ENCODE results near the gene NUP98.
"Not testable (repeated sequence)": the region's sequence is repeated elsewhere in the genome, so short reads cannot be mapped to it uniquely, and the experiment has no call there.

Gene NUP98

GRCh38 chr11:3781423-3781822 lies 15.9 kb downstream of the NUP98 start:
- no peak overlapping the region for H3K27ac Mint-ChIP-seq
- H3K4me1 Mint-ChIP-seq: no peaks in the 10 kb centered on the region
- DNase-seq: no peak
- no peaks in the 10 kb centered on the region for H3K9me3 Mint-ChIP-seq
- no peak for TF ChIP-seq CTCF (IDR thresholded peaks at IDR 0.05)
- no peaks in the 10 kb centered on the region for H3K27me3 Mint-ChIP-seq (ENCODE audit: low read depth, poor library complexity)
- peaks cover 81% of the 10 kb centered on the region for H3K36me3 Mint-ChIP-seq (ENCODE audit: low read depth)
- H3K4me3 Mint-ChIP-seq: no peak overlapping the region

- Mint-ChIP-seq H3K36me3 (ENCODE audit: low read depth) (peaks cover 80% of the 10 kb centered on the region), H3K9me3 (no peaks in the 10 kb centered on the region), H3K27ac (no peak overlapping the region), H3K27me3 (ENCODE audit: low read depth, poor library complexity) (no peaks in the 10 kb centered on the region), H3K4me3 (no peak overlapping the region), H3K4me1 (no peaks in the 10 kb centered on the region)
- no peak for DNase-seq
- TF ChIP-seq CTCF (IDR thresholded peaks at IDR 0.05): no peak
Measured at GRCh38 chr11:3775736-3776406, 21.5 kb downstream of the NUP98 start.

GRCh38 chr11:3773180-3773579 lies 24.2 kb downstream of the NUP98 start:
- Mint-ChIP-seq H3K36me3 (ENCODE audit: low read depth) (peaks cover 80% of the 10 kb centered on the region), H3K27me3 (ENCODE audit: low read depth, poor library complexity) (no peaks in the 10 kb centered on the region), H3K27ac (no peak overlapping the region), H3K4me3 (no peak overlapping the region), H3K4me1 (no peaks in the 10 kb centered on the region), H3K9me3 (no peaks in the 10 kb centered on the region)
- no peak for TF ChIP-seq CTCF (IDR thresholded peaks at IDR 0.05)
- DNase-seq: no peak

- Mint-ChIP-seq H3K9me3 (no peaks in the 10 kb centered on the region), H3K27ac (no peak overlapping the region), H3K4me1 (no peaks in the 10 kb centered on the region), H3K27me3 (ENCODE audit: low read depth, poor library complexity) (no peaks in the 10 kb centered on the region), H3K36me3 (ENCODE audit: low read depth) (peaks cover 93% of the 10 kb centered on the region), H3K4me3 (no peak overlapping the region)
- DNase-seq: no peak
- TF ChIP-seq CTCF (IDR thresholded peaks at IDR 0.05): no peak
Measured at GRCh38 chr11:3767536-3767935, 29.8 kb downstream of the NUP98 start.

- not testable (repeated sequence) for H3K4me3 Mint-ChIP-seq; H3K4me1 Mint-ChIP-seq; DNase-seq; H3K9me3 Mint-ChIP-seq; H3K27me3 Mint-ChIP-seq (ENCODE audit: low read depth, poor library complexity)
- Mint-ChIP-seq H3K36me3 (ENCODE audit: low read depth) (peaks cover 91% of the 10 kb centered on the region), H3K27ac (peak overlapping the region; percentile 68)
Measured at GRCh38 chr11:3766836-3767235, 30.5 kb downstream of the NUP98 start.

- H3K36me3 Mint-ChIP-seq (ENCODE audit: low read depth): peaks cover 87% of the 10 kb centered on the region
- no peaks in the 10 kb centered on the region for H3K4me1 Mint-ChIP-seq
- H3K9me3 Mint-ChIP-seq: no peaks in the 10 kb centered on the region
- no peak overlapping the region for H3K27ac Mint-ChIP-seq
- TF ChIP-seq CTCF (IDR thresholded peaks at IDR 0.05): no peak
- H3K4me3 Mint-ChIP-seq: no peak overlapping the region
- H3K27me3 Mint-ChIP-seq (ENCODE audit: low read depth, poor library complexity): no peaks in the 10 kb centered on the region
- no peak for DNase-seq
Measured at GRCh38 chr11:3764266-3764665, 33.1 kb downstream of the NUP98 start.
